ENCODE results near the gene DECR2.
A peak's percentile ranks its signal among the peaks of the same experiment; 100 is the strongest.
"Not testable (repeated sequence)": the region's sequence is repeated elsewhere in the genome, so short reads cannot be mapped to it uniquely, and the experiment has no call there.

The DECR2 gene

GRCh38 chr16:366476-366875 lies 35.2 kb upstream of the DECR2 start:
- DNase-seq (ENCODE audit: low read depth in 2 of 2): no peak

GRCh38 chr16:367333-367903 lies 34.3 kb upstream of the DECR2 start:
- DNase-seq (ENCODE audit: low read depth in 2 of 2): no peak

- no peak for DNase-seq (ENCODE audit: low read depth in 2 of 2)
These were observed 33.1 kb upstream of the DECR2 start for GRCh38 chr16:368388-369158.

GRCh38 chr16:369275-369865 lies 32.3 kb upstream of the DECR2 start:
- no peak for DNase-seq (ENCODE audit: low read depth in 2 of 2)

DNA sequence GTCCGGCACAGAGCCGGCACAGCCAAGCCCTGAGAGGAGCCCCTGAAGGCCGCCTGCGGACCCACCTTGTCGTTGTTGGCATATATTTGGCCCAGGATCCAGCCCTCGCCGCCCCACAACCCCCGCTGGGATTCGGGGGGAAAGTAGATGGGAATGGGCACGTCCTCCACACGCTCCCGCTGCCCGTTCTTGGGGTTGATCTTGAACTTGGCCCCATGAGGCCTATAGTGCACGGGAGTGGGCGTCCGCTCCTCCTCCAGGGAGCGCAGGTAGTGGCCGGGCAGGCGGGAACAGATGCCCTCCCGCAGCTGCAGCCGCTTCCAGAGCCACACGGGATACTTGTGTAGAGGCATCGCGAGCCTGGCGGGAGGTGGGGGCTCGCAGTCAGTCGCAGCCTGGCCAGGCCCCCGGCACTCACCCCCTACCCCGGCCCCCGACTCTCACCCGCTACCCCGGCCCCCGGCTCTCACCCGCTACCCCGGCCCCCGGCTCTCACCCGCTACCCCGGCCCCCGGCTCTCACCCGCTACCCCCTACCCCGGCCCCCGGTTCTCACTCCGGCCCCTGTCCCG lies 31.7 kb upstream of the DECR2 start:
- no peak for DNase-seq (ENCODE audit: low read depth in 2 of 2)

DNA sequence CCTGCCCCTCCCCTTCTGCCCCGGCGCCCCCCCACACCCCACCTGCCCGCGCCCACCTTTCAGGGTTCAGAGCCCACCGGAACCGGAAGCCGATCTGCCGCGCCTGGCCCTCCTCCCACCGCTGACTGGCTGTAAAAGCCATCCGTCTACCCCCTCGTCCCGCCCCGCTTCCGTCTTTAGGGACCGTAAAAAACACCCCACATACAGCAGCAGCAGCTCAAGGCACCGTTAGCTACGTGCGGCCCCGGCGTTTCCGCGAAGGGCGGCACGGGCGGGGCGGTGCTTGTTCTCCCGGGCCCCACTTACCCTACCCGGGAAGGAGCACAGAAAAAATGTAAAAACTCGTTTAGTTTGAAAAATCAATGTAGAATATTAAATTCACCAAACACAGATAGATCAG lies 31.2 kb upstream of the DECR2 start, which contains the start of gene MRPL28:
Gene MRPL28 (minus strand): TSS at position 96 of the 400 bp plus-strand sequence. CDS start 320 bp downstream, outside the sequence.
- peak; percentile 89 to 92 for DNase-seq (ENCODE audit: low read depth in 2 of 2)

GRCh38 chr16:370979-371514 lies 30.6 kb upstream of the DECR2 start:
- DNase-seq (ENCODE audit: low read depth in 2 of 2): no peak

- no peak for DNase-seq (ENCODE audit: low read depth in 2 of 2)
These were observed 30.0 kb upstream of the DECR2 start for GRCh38 chr16:371515-372301.

DNA sequence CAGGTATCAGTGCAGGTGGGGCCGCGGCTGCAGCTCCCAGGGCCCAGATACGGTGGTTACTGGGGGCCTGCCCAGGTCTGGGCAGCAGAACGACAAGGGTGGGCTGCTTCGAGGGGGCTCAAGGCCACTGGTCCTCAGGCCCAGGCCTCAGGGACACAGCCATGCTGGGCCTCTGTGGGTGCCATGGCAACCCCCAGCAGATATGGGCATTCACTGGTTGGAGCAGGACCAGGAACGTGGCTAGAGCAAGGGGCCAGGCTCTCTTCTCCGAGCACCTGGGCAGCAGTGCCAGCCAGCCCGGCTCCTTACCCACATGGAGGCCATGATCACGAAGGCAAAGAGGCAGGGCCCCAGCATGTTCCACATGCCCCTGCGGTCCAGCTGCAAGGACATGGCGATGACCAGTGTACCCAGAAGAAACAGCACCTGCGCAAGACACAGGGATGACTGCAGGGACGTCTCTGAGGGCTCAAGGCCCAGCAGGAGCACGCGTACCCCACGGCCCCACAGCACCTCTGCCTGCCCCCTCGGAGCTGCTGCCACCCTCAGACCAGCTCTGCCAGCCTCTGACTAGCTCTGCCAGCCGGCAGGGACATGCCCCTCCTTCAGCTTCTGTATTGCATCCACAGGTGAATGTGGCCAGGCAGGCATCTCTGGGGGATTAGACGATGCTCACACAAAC lies 29.2 kb upstream of the DECR2 start:
- DNase-seq (ENCODE audit: low read depth in 2 of 2): no peak

DNA sequence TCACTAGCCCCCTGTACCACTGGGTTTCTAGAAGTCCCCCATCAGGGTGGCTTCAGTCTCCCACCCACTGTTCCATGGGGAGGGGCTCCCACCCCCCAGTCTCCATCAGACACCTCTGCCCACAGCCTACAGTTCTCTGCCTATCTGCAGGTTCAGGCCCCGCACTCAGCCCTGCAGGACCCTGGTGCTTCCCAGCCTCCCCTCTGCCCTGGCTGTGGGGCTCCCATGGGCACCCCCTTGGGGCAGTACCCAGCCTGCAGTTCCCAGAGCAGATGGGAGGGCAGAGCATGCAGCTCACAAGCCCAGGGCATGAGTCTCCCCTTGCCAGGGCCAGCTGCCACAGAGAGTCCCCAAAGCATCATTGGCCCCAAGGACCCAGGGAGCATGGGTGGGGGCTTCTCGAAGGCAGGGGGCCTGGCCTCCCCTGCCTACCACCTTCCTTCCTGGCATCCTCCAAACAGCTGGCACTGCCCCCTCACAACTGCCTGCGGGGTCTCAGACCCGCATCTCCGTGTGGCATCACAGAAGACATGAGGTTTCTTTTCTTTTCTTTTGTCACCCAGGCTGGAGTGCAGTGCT lies 28.6 kb upstream of the DECR2 start:
- DNase-seq (ENCODE audit: low read depth in 2 of 2): no peak

DNA sequence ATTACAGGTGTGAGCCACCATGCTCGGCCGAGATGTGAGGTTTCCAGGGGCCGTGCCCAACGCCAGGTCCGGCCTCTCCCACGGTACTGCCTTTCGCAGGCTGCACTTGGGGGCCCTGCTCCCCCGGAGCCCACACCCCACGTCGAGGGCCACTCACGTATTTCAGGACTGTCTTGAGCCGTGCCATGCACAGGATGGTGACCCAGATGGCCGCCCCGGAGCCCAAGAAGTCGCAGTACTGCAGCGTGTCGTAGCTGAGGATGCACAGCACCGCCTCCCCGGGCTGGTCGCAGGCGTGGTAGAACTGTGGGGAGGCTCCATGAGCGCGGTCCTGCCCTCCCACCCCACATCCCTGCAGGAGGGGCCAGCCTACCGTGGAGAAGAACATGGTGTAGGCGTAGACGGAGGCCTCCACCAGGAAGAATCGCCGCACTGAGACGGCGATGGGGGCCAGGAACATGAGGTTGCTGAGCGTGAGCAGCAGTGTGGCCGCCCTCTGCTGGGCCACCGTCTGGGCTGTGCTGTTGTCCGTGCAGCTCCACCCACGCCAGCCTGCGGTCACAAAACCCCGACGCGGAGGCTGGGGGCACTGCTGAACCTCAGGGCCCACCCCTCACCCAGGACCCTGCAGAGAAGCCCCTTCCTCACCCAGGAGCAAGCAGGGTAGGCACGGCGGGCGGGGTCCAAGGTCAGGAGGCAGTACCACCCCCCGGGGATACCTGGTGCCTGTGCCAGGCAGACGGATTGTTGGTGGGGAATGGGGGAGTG lies 27.7 kb upstream of the DECR2 start:
- no peak for DNase-seq (ENCODE audit: low read depth in 2 of 2)

- DNase-seq (ENCODE audit: low read depth in 2 of 2): no peak
These were observed 27.1 kb upstream of the DECR2 start for GRCh38 chr16:374616-374926.

GRCh38 chr16:375212-375611 lies 26.5 kb upstream of the DECR2 start:
- no peak for DNase-seq (ENCODE audit: low read depth in 2 of 2)

GRCh38 chr16:375927-376816 lies 25.5 kb upstream of the DECR2 start:
- DNase-seq (ENCODE audit: low read depth in 2 of 2): no peak

- DNase-seq (ENCODE audit: low read depth in 2 of 2): no peak
These were observed 24.8 kb upstream of the DECR2 start for GRCh38 chr16:376817-377418.

- no peak for DNase-seq (ENCODE audit: low read depth in 2 of 2)
These were observed 24.2 kb upstream of the DECR2 start for GRCh38 chr16:377419-377951.

- not testable (repeated sequence) for DNase-seq (ENCODE audit: low read depth in 2 of 2)
These were observed 23.4 kb upstream of the DECR2 start for GRCh38 chr16:378113-378820.

DNA sequence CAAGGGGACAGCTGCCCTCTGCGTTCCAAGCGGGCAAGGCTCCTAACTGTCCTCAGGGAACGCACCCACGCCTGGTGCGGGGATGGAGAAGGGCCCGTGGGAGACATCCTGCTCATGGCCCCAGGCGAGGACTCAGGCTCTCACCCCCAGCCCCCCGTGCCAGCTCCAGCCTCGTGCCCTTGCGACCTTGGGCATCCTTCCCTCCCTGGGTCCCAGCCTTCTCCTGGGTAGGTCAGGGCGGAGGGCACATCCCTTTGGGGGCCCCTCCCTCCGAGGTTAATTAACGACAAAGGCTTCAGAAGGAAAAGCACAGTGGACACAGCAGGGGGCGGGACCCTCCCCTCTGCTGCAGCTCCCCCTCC lies 22.9 kb upstream of the DECR2 start:
- no peak for DNase-seq (ENCODE audit: low read depth in 2 of 2)
